ENCODE measurements around the gene DUS2. TPM values are rescaled to one million over a fixed set of nuclear protein-coding genes. Genes with fewer than 3 reads are reported as not detected.

The DUS2 gene
- total RNA-seq (ENCODE audit: low replicate concordance) = 22.7 and 22.9 TPM in 2 replicates

GRCh38 chr16:68022728-68023537, at the start of gene DUS2, which contains the start of gene DDX28:
Gene DUS2 (plus strand): TSS chr16:68023284. CDS start chr16:68038024, 14,740 bp downstream.
Gene DDX28 (minus strand): TSS chr16:68023232. CDS start chr16:68023202, 30 bp downstream.
- peak within 1 kb of the TSS; percentile 96 for H2AFZ ChIP-seq (replicated peaks)
- TF ChIP-seq EZH2phosphoT487 (IDR thresholded peaks at IDR 0.05) (no peak), CTCF (IDR thresholded peaks at IDR 0.05) (no peak), EZH2 (IDR thresholded peaks at IDR 0.05) (no peak)
- peak within 1 kb of the TSS; percentile 81 for H3K4me3 ChIP-seq
- H3K36me3 ChIP-seq = peaks cover 4% of the 10 kb centered on the region
- peak; percentile 96 for DNase-seq (ENCODE audit: low spot score)
- peak within 1 kb of the TSS; percentile 95 for H3K9ac ChIP-seq
- H3K27me3 ChIP-seq = no peaks in the 10 kb centered on the region
- peaks cover 52% of the 10 kb centered on the region for H3K79me2 ChIP-seq (ENCODE audit: low read depth)
- peaks cover 7% of the 10 kb centered on the region for H4K20me1 ChIP-seq (ENCODE audit: low read depth)
- H3K4me1 Mint-ChIP-seq = peaks cover 22% of the 10 kb centered on the region
- H3K4me2 ChIP-seq = peak within 1 kb of the TSS; percentile 96
- H3K9me3 Mint-ChIP-seq = no peaks in the 10 kb centered on the region
- H3K27ac Mint-ChIP-seq = peak within 1 kb of the TSS; percentile 100
- H3K27ac ChIP-seq = peak within 1 kb of the TSS; percentile 77
- no peaks in the 10 kb centered on the region for H3K9me3 ChIP-seq (ENCODE audit: low read depth)
- H3K27me3 Mint-ChIP-seq (ENCODE audit: insufficient read depth, low read depth) = peaks cover 3% of the 10 kb centered on the region
- peaks cover 3% of the 10 kb centered on the region for H3K36me3 Mint-ChIP-seq
- H3K4me1 ChIP-seq = peaks cover 18% of the 10 kb centered on the region
- H3K4me3 Mint-ChIP-seq = peak within 1 kb of the TSS; percentile 100
- peaks cover 6% of the 10 kb centered on the region for H3F3A ChIP-seq (ENCODE audit: low read depth)

DNA sequence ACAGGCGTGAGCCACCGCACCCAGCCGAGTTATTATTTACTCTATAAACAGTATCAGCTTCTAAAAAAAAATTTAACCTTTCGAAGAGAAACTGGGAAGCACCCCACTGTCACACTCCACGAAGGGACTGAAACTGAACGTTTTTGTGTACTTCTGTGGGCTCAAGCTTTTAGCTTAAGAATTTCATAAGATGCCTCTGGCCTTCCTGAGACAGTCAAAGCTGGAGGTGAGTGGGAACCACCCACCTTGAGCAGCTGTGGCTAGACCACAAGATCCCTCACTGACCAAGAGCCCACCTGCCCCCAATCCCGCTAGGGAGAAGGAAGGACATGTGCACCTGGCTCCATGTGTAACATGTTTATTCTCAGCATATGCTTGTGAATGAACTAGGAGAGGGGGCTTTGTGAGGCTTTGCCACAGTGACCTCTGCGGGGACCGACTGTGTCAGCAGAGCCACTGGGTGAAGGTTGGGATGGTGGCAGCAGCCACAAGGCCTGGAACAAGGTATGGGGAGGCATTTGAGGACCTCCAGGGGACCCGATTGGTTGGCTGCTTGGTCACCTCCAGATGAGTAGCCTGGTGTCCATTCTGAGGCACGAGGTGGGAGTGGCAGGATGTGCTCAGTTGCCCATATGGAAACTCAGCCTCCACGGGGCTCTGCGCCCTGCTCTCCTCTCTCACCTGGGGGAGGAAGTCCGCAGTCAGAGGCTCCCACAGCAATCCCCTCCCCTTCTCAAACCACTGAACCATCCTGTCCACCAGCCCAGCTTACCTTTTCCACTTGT, 47.6 kb upstream of the DUS2 start:
- no peaks in the 10 kb centered on the region for H4K20me1 ChIP-seq (ENCODE audit: low read depth)
- no peaks in the 10 kb centered on the region for H3K27me3 ChIP-seq
- H3K4me1 Mint-ChIP-seq = no peaks in the 10 kb centered on the region
- H2AFZ ChIP-seq (replicated peaks) = no peak overlapping the region
- H3K9me3 Mint-ChIP-seq = no peaks in the 10 kb centered on the region
- H3K9ac ChIP-seq = no peak overlapping the region
- peak overlapping the region; percentile 30 for H3K4me3 Mint-ChIP-seq
- TF ChIP-seq CTCF (IDR thresholded peaks at IDR 0.05) (no peak), EZH2 (IDR thresholded peaks at IDR 0.05) (no peak), EZH2phosphoT487 (IDR thresholded peaks at IDR 0.05) (no peak)
- H3F3A ChIP-seq (ENCODE audit: low read depth) = no peaks in the 10 kb centered on the region
- no peak overlapping the region for H3K27ac Mint-ChIP-seq
- H3K9me3 ChIP-seq (ENCODE audit: low read depth) = no peaks in the 10 kb centered on the region
- H3K4me2 ChIP-seq = no peak overlapping the region
- no peaks in the 10 kb centered on the region for H3K4me1 ChIP-seq
- peaks cover 14% of the 10 kb centered on the region for H3K27me3 Mint-ChIP-seq (ENCODE audit: insufficient read depth, low read depth)
- no peak overlapping the region for H3K27ac ChIP-seq
- no peaks in the 10 kb centered on the region for H3K79me2 ChIP-seq (ENCODE audit: low read depth)
- H3K36me3 ChIP-seq = no peaks in the 10 kb centered on the region
- DNase-seq (ENCODE audit: low spot score) = no peak
- H3K4me3 ChIP-seq = no peak overlapping the region
- H3K36me3 Mint-ChIP-seq = no peaks in the 10 kb centered on the region

- Histone ChIP-seq H3K9me3 (ENCODE audit: low read depth) (no peaks in the 10 kb centered on the region), H3K27me3 (no peaks in the 10 kb centered on the region), H3K4me2 (no peak overlapping the region), H3K4me3 (no peak overlapping the region), H3K4me1 (no peaks in the 10 kb centered on the region), H3K79me2 (ENCODE audit: low read depth) (no peaks in the 10 kb centered on the region), H3K9ac (no peak overlapping the region), H3K27ac (no peak overlapping the region), H2AFZ (replicated peaks) (no peak overlapping the region), H3F3A (ENCODE audit: low read depth) (no peaks in the 10 kb centered on the region), H4K20me1 (ENCODE audit: low read depth) (no peaks in the 10 kb centered on the region), H3K36me3 (no peaks in the 10 kb centered on the region)
- Mint-ChIP-seq H3K36me3 (no peaks in the 10 kb centered on the region), H3K27me3 (ENCODE audit: insufficient read depth, low read depth) (peaks cover 14% of the 10 kb centered on the region), H3K9me3 (no peaks in the 10 kb centered on the region), H3K27ac (peak overlapping the region; percentile 76), H3K4me1 (no peaks in the 10 kb centered on the region), H3K4me3 (peak overlapping the region; percentile 30)
- no peak for DNase-seq (ENCODE audit: low spot score)
- no peak for TF ChIP-seq CTCF (IDR thresholded peaks at IDR 0.05)
- TF ChIP-seq EZH2 (IDR thresholded peaks at IDR 0.05) = no peak
- TF ChIP-seq EZH2phosphoT487 (IDR thresholded peaks at IDR 0.05) = no peak
These were observed 46.9 kb upstream of the DUS2 start for GRCh38 chr16:67976205-67976604.
